Muscle of back (tissue), 13 donors: ENCODE results near the gene DYNLT2B. TPM values are rescaled to one million over a fixed set of nuclear protein-coding genes. Genes with fewer than 3 reads are reported as not detected.
"Not testable (repeated sequence)": the region's sequence is repeated elsewhere in the genome, so short reads cannot be mapped to it uniquely, and the experiment has no call there.

Source experiments
- DNase-seq, 3 donors: peaks; one replicate each; pipeline versions ENCODE4 v3.0.0 to v3.0.0-alpha.2; 2013
- long read RNA-seq, 9 donors: transcript quantifications; one replicate each; lab custom pipeline, GENCODE V29; 2026
- polyA plus RNA-seq, 10 donors: library from polyadenylated mRNA; unstranded; fragments of 120-200 nt; gene quantifications; one replicate each; pipeline ENCODE4 v1.2.1, GENCODE V29; 2013; ENCODE audit not compliant: insufficient read length in 10 of 10

DYNLT2B gene
- polyA plus RNA-seq, result 10 to 100 TPM in 4 of 10 donors, 1 to 10 TPM in 6; 6.9 to 15.8 (median 9.5) TPM
- long read RNA-seq, donor 1, partial matches to known transcripts, result 0 of 5 reads
- long read RNA-seq, donor 1, other reads (novel, unspliced or antisense), result 0 of 5 reads
- long read RNA-seq, donor 2, partial matches to known transcripts, result 0 of 4 reads
- long read RNA-seq, donor 2, other reads (novel, unspliced or antisense), result 0 of 4 reads
- long read RNA-seq, donor 3, result 0 reads
- long read RNA-seq, donor 4, partial matches to known transcripts, result 0 of 4 reads
- long read RNA-seq, donor 4, other reads (novel, unspliced or antisense), result 0 of 4 reads
- long read RNA-seq, donor 5, transcript TCTEX1D2-201 (5 exons, 673 nt), result major isoform, 5 of 9 reads
- long read RNA-seq, donor 5, partial matches to known transcripts, result 0 of 9 reads
- long read RNA-seq, donor 5, other reads (novel, unspliced or antisense), result 0 of 9 reads
- long read RNA-seq, donor 6, partial matches to known transcripts, result 0 of 3 reads
- long read RNA-seq, donor 6, other reads (novel, unspliced or antisense), result 0 of 3 reads
- long read RNA-seq, donor 7, partial matches to known transcripts, result 0 of 2 reads
- long read RNA-seq, donor 7, other reads (novel, unspliced or antisense), result 0 of 2 reads
- long read RNA-seq, donor 8, partial matches to known transcripts, result 0 of 2 reads
- long read RNA-seq, donor 8, other reads (novel, unspliced or antisense), result 0 of 2 reads
- long read RNA-seq, donor 9, partial matches to known transcripts, result 0 of 2 reads
- long read RNA-seq, donor 9, other reads (novel, unspliced or antisense), result 0 of 2 reads

- peak; percentile 90 to 98 (median 95) for DNase-seq
Measured at GRCh38 chr3:196317687-196318467, at the start of gene DYNLT2B. TSS of gene DYNLT2B (minus strand) at chr3:196318240. CDS start at chr3:196318152, 88 bp downstream.

GRCh38 chr3:196365736-196366135, 47.7 kb upstream of the DYNLT2B start:
- no peak for DNase-seq

DNA sequence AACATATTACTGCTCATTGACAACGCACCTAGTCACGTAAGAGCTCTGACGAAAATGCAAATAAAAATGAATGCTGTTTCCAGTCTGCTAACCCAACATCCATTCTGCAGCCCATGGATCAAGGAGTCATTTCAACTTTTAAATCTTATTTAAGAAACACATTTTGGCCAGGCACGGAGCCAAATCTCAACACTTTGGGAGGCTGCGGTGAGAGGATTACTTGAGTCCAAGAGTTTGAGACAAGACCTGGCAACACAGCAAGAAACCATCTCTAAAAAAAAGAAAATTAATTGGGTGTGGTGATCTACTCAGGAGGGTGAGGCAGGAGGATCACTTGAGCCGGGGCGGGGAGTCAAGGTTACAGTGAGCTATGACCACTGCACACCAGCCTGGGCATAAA, 42.5 kb upstream of the DYNLT2B start:
- DNase-seq, result no peak

GRCh38 chr3:196358540-196358939, 40.5 kb upstream of the DYNLT2B start:
- DNase-seq, result not testable (repeated sequence)

DNA sequence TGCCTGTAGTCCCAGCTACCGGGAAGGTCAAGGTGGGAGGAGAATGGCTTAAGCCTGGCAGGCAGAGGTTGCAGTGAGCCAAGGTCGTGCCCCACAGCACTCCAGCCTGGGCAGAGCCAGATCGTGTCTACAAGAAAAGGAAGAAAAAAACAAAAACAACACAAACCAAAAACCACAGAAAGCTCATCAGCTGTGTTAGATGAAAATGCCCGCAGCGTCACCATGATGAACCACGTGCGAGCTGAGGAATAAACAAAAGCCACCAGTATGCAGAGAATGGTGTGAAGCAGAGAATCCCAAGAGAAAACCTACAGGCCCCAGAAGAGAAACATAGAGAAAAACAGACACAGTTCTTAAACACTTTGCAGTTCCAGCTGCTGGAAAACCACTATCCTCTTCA, 39.9 kb upstream of the DYNLT2B start:
- no peak for DNase-seq

DNA sequence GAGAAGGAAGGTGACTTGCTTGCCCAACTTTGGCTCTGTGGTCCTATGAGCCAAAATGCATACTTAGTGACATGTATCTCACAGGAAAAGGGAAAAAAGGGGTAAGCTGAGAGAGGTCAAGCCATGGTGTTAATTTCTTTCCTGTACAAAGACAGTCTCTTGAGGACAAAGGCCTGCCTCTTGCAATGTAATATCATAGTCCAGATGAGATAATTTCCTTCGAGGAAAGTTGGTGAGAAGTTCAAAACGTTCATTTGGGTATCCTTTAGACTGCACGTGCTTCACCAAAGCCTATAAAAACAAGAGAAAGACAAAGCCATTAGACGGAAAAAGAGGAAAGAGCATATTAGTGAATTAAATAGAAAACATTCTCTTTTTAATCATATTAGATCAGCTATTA, 38.5 kb upstream of the DYNLT2B start:
- DNase-seq, result no peak

- DNase-seq, result no peak
Measured at GRCh38 chr3:196355668-196356067, 37.6 kb upstream of the DYNLT2B start.

- DNase-seq, result no peak
Measured at GRCh38 chr3:196354132-196354531, 36.1 kb upstream of the DYNLT2B start.

- no peak for DNase-seq
Measured at GRCh38 chr3:196351541-196351940, 33.5 kb upstream of the DYNLT2B start.

GRCh38 chr3:196350067-196350466, 32.0 kb upstream of the DYNLT2B start:
- DNase-seq, result no peak

DNA sequence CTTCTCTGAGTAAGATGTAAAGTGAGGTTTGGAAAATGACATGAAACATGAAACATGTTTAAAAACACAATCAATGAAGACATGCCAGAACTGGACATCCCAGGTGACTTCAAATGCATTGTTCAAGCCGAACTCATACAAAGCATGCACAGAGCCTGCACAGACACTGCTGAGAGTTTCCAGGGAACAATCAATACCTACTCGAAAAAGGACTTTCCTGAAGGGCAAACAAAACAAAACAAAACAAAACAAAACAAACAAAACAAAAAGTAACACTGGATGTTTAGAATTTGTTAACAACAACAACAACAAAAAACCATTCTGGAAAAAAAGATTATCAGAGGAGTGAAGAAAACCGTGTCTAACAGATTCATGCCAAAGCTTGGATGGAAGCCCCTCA, 30.7 kb upstream of the DYNLT2B start:
- no peak for DNase-seq

- no peak for DNase-seq
Measured at GRCh38 chr3:196344663-196345062, 26.6 kb upstream of the DYNLT2B start.

GRCh38 chr3:196343917-196344316, 25.9 kb upstream of the DYNLT2B start:
- not testable (repeated sequence) for DNase-seq

DNA sequence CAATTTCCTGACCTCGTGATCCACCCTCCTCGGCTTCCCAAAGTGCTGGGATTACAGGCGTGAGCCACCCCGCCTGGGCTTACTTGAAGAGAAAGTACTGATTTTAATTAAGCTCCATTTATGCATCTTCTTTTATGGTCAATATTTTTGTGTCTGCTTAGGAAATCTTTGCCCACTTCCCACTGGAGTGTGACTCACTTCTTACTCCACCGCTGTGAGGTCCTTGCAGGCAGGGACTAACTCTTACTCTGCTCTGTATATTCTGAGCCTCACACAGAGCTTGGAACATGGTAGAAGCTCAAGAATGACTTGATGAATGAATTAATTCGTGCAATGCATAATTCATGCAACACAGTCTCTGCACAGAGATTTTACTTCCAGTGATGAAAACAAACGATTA, 23.1 kb upstream of the DYNLT2B start:
- no peak for DNase-seq

GRCh38 chr3:196340466-196340865, 22.4 kb upstream of the DYNLT2B start:
- no peak for DNase-seq

DNA sequence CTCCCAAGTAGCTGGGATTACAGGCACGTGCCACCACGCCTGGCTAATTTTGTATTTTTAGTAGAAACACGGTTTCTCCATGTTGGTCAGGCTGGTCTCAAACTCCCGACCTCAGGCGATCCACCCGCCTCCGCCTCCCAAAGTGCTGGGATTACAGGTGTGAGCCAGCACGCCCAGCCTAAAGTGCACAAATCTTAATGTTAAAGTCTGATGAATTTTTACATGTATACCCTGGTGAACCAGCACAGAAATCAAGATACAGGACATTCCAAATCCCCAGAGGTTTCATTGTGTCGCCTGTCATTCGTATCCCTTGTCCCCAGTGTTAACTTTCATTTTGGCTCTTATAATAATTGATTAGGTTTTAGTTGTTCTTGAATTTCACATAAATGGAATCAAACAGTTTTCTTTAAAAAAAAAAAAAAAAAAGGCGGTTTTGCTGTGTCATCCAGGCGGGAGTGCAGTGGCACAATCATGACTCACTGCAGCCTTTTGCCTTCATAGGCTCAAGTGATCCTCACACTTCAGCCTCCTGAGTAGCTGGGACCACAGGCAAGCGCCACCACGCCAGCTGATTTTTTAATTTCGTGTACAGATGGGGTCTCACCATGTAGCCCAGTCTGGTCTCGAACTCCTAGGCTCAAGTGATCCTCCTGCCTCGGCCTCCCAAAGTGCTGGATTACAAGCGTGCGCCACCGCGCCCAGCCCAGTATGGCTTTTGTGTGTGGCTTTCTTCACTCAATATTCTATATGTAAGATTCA, 21.6 kb upstream of the DYNLT2B start:
- DNase-seq, result no peak

DNA sequence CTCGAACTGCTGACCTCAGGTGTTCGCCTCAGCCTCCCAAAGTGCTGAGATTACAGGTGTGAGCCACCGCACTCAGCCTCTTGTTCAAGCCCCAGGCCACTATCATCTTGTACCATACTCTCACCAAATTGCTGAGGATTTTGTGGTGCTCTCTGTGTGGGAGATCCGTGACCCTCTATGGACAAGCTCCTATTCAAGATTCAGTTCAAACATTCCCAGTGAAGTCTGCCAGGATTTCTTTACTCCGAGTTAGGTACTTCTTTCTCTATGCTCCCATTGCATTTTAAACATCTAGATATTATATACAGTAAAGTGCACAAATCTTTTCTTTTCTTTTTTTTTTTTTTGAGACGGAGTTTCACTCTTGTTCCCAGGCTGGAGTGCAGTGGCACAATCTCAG, 21.0 kb upstream of the DYNLT2B start:
- no peak for DNase-seq

DNA sequence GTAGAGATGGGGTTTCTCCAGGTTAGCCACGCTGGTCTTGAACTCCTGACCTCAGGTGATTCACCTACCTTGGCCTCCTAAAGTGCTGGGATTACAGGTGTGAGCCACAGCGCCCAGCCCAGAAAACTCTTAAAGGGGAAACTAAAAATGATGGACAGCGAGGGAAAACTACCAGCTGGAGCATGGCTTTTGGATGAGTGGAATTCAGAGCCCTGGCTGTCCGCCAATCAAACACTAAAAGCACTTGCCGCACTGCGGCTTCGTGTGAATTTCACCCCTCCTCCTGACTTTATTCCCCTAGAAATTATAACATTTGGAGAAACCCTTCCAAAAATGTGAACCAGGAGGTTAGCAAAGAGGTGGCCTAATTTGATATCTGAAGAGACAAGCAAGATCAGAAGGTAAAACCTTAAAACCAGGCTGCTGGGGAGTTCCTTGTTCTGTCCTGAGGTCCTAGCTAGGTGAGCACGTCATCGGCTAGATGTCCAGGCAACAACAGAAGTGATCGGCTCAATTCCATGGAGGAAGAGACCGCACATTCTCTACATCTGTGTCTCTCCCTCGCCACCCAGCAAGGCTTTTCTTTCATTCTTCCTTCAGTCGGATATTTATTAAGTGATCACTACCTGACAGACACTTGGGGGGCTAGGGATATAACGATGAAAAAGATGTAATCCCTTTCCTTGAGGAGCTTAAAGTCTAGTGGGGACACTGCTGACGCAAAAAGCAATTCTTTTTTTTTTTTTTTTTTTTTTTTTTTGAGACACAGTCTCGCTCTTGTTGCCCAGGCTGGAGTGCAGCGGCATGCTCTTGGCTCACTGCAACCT, 18.5 kb upstream of the DYNLT2B start:
- DNase-seq, result no peak

- no peak for DNase-seq
Measured at GRCh38 chr3:196335503-196335948, 17.5 kb upstream of the DYNLT2B start.

- DNase-seq, result no peak
Measured at GRCh38 chr3:196334982-196335381, 16.9 kb upstream of the DYNLT2B start.
